B cell (primary cell): ENCODE measurements around the gene MEGF11.

Source experiments
- CTCF ChIP-seq: fragments of 200-600 bp; IDR thresholded peaks from one replicate; pipeline ENCODE4 v1.8.0; 2022; ENCODE audit warnings: antibody characterized with exemption, mild to moderate bottlenecking
- EZH2 ChIP-seq: IDR thresholded peaks from 2 replicates; pipeline ENCODE4 v1.6.1; 2012; ENCODE audit warnings: borderline replicate concordance, low read depth, mild to moderate bottlenecking, moderate library complexity, low read length; ENCODE audit not compliant: insufficient read depth, poor library complexity, severe bottlenecking

GRCh38 chr15:66072616-66073361, 180.8 kb downstream of the MEGF11 start:
- TF ChIP-seq CTCF (no peak), EZH2 (no peak)
